ENCODE measurements around the gene SAMD4A. TPM values are rescaled to one million over a fixed set of nuclear protein-coding genes. Genes with fewer than 3 reads are reported as not detected.

The SAMD4A gene
- total RNA-seq, 1 donor from 2014 or later = 252 TPM

GRCh38 chr14:54763761-54764160 lies 196.8 kb downstream of the SAMD4A start:
- DNase-seq (ENCODE audit: low spot score) = no peak
- intact Hi-C loops (cut with DNase I) = no loop called here

- DNase-seq (ENCODE audit: low spot score) = no peak
- intact Hi-C loops (cut with DNase I) = no loop called here
Measured at GRCh38 chr14:54766276-54767138, 199.6 kb downstream of the SAMD4A start.

GRCh38 chr14:54767139-54767431 lies 200.2 kb downstream of the SAMD4A start:
- no peak for DNase-seq (ENCODE audit: low spot score)
- intact Hi-C loops (cut with DNase I) = no loop called here

GRCh38 chr14:54767450-54767849 lies 200.5 kb downstream of the SAMD4A start:
- no peak for DNase-seq (ENCODE audit: low spot score)
- intact Hi-C loops (cut with DNase I) = no loop called here

GRCh38 chr14:54768501-54769129 lies 201.7 kb downstream of the SAMD4A start:
- intact Hi-C loops (cut with DNase I) = no loop called here

GRCh38 chr14:54769951-54770863 lies 203.3 kb downstream of the SAMD4A start:
- no peak for DNase-seq (ENCODE audit: low spot score)
- intact Hi-C loops (cut with DNase I) = no loop called here

More at GRCh38 chr14:54768501-54769129, 201.7 kb downstream of the SAMD4A start:
- no peak for DNase-seq (ENCODE audit: low spot score)

- intact Hi-C loops (cut with DNase I) = loop anchor here (2.0 kb wide), 1 partner anchor 81 kb away; no protein-coding TSS in a partner anchor
- no peak for DNase-seq (ENCODE audit: low spot score)
Measured at GRCh38 chr14:54771411-54772027, 204.6 kb downstream of the SAMD4A start.

GRCh38 chr14:54772451-54772881 lies 205.5 kb downstream of the SAMD4A start:
- DNase-seq (ENCODE audit: low spot score) = no peak
- intact Hi-C loops (cut with DNase I) = loop anchor here (2.0 kb wide), 1 partner anchor 82 kb away; no protein-coding TSS in a partner anchor

GRCh38 chr14:54773171-54774006 lies 206.5 kb downstream of the SAMD4A start:
- intact Hi-C loops (cut with DNase I) = loop anchor here (1.0 to 2.0 kb wide), 3 partner anchors 33 to 207 kb away; no protein-coding TSS in a partner anchor
- DNase-seq (ENCODE audit: low spot score) = peak; percentile 91

- intact Hi-C loops (cut with DNase I) = loop anchor here (1.0 kb wide), 1 partner anchor 31 kb away; no protein-coding TSS in a partner anchor
- DNase-seq (ENCODE audit: low spot score) = peak; percentile 35
Measured at GRCh38 chr14:54774824-54775223, 207.9 kb downstream of the SAMD4A start.

- DNase-seq (ENCODE audit: low spot score) = peak; percentile 49
- intact Hi-C loops (cut with DNase I) = no loop called here
Measured at GRCh38 chr14:54775486-54776140, 208.7 kb downstream of the SAMD4A start.

- intact Hi-C loops (cut with DNase I) = no loop called here
- peak; percentile 83 for DNase-seq (ENCODE audit: low spot score)
Measured at GRCh38 chr14:54776361-54777001, 209.6 kb downstream of the SAMD4A start.

GRCh38 chr14:54777395-54777794 lies 210.5 kb downstream of the SAMD4A start:
- DNase-seq (ENCODE audit: low spot score) = no peak
- intact Hi-C loops (cut with DNase I) = no loop called here

- intact Hi-C loops (cut with DNase I) = no loop called here
Measured at GRCh38 chr14:54778618-54779345, 211.9 kb downstream of the SAMD4A start.

GRCh38 chr14:54781080-54781479 lies 214.2 kb downstream of the SAMD4A start:
- intact Hi-C loops (cut with DNase I) = no loop called here
- peak; percentile 58 for DNase-seq (ENCODE audit: low spot score)

More at GRCh38 chr14:54778618-54779345, 211.9 kb downstream of the SAMD4A start:
- no peak for DNase-seq (ENCODE audit: low spot score)

- intact Hi-C loops (cut with DNase I) = no loop called here
- DNase-seq (ENCODE audit: low spot score) = peak; percentile 60
Measured at GRCh38 chr14:54781961-54782750, 215.2 kb downstream of the SAMD4A start.

Measured in cardiac septum (tissue), 1 donor.